Osteoblast (primary cell): ENCODE results near the gene VGLL3. TPM values are rescaled to one million over a fixed set of nuclear protein-coding genes. Genes with fewer than 3 reads are reported as not detected.
"Not testable (repeated sequence)": the region's sequence is repeated elsewhere in the genome, so short reads cannot be mapped to it uniquely, and the experiment has no call there.

ENCODE experiments used
- DNase-seq: peaks from one replicate; pipeline ENCODE4 v3.0.0; 2011; ENCODE audit warnings: low spot score, mixed read lengths; ENCODE audit not compliant: insufficient read length; ENCODE audit errors: missing footprints
- H2AFZ ChIP-seq: 2 replicates; pipeline ENCODE4 v1.6.0; 2011; ENCODE audit warnings: mild to moderate bottlenecking, low read length
- H3K27ac ChIP-seq: 2 replicates; pipeline ENCODE4 v1.5.1; 2011; ENCODE audit warnings: mild to moderate bottlenecking, low read depth, low read length, moderate library complexity
- H3K27me3 ChIP-seq: 2 replicates; pipeline ENCODE4 v1.6.0; 2012; ENCODE audit warnings: mild to moderate bottlenecking, control low read depth, inconsistent platforms, low read length, moderate library complexity; ENCODE audit not compliant: insufficient read depth
- H3K36me3 ChIP-seq: 2 replicates; pipeline ENCODE4 v1.5.1; 2011; ENCODE audit warnings: mild to moderate bottlenecking, low read length, control low read depth, moderate library complexity; ENCODE audit not compliant: insufficient read depth
- H3K4me1 ChIP-seq: 2 replicates; pipeline ENCODE4 v1.5.1; 2011; ENCODE audit warnings: mild to moderate bottlenecking, low read length, control low read depth, moderate library complexity; ENCODE audit not compliant: insufficient read depth
- H3K4me2 ChIP-seq: 2 replicates; pipeline ENCODE4 v1.6.0; 2011; ENCODE audit warnings: mild to moderate bottlenecking, low read length; ENCODE audit not compliant: insufficient read depth
- H3K4me3 ChIP-seq: fragments of 200-600 bp; sonication (generic); 3 replicates; pipeline ENCODE4 v1.5.1; 2012; ENCODE audit warnings: mild to moderate bottlenecking, low read length, inconsistent platforms; ENCODE audit not compliant: insufficient read depth
- H3K79me2 ChIP-seq: 2 replicates; pipeline ENCODE4 v1.6.0; 2012; ENCODE audit warnings: mild to moderate bottlenecking, low read length, control low read depth, inconsistent platforms; ENCODE audit not compliant: insufficient read depth
- H3K9me3 ChIP-seq: 2 replicates; pipeline ENCODE4 v1.5.1; 2011; ENCODE audit warnings: low read depth, low read length, control low read depth
- H4K20me1 ChIP-seq: 2 replicates; pipeline ENCODE4 v1.6.0; 2012; ENCODE audit warnings: mild to moderate bottlenecking, low read length, control low read depth; ENCODE audit not compliant: insufficient read depth
- CTCF ChIP-seq: IDR thresholded peaks from 2 replicates; pipeline ENCODE4 v1.5.1; 2011; ENCODE audit warnings: mild to moderate bottlenecking, low read depth, low read length, moderate library complexity; ENCODE audit errors: extremely low read depth
- total RNA-seq: library from RNA; depleted of rRNA; stranded (reverse); fragments of >200 nt; gene quantifications from 2 replicates; pipeline ENCODE4 v1.2.3, GENCODE V29; 2012

VGLL3 gene
- total RNA-seq, 1 donor: 242 TPM

- H2AFZ ChIP-seq: no peak overlapping the region
- peaks cover 54% of the 10 kb centered on the region for H3K4me1 ChIP-seq
- peaks cover 5% of the 10 kb centered on the region for H4K20me1 ChIP-seq
- no peak for TF ChIP-seq CTCF
- DNase-seq: no peak
- peak overlapping the region; percentile 41 for H3K27ac ChIP-seq
- H3K4me2 ChIP-seq: peak overlapping the region; percentile 19
- H3K36me3 ChIP-seq: peaks cover 62% of the 10 kb centered on the region
- peaks cover 85% of the 10 kb centered on the region for H3K79me2 ChIP-seq
- no peaks in the 10 kb centered on the region for H3K9me3 ChIP-seq
- no peaks in the 10 kb centered on the region for H3K27me3 ChIP-seq
- no peak overlapping the region for H3K4me3 ChIP-seq
Observed at GRCh38 chr3:86978111-86978551, 12.8 kb downstream of the VGLL3 start.

GRCh38 chr3:86976219-86976618 lies 14.7 kb downstream of the VGLL3 start:
- Histone ChIP-seq H3K36me3 (peaks cover 74% of the 10 kb centered on the region), H3K27ac (no peak overlapping the region), H4K20me1 (peaks cover 5% of the 10 kb centered on the region), H3K4me3 (no peak overlapping the region), H2AFZ (no peak overlapping the region), H3K4me1 (peaks cover 45% of the 10 kb centered on the region), H3K4me2 (no peak overlapping the region), H3K27me3 (no peaks in the 10 kb centered on the region), H3K79me2 (peaks cover 88% of the 10 kb centered on the region), H3K9me3 (no peaks in the 10 kb centered on the region)
- no peak for TF ChIP-seq CTCF
- no peak for DNase-seq

- peaks cover 36% of the 10 kb centered on the region for H3K4me1 ChIP-seq
Observed at GRCh38 chr3:86974177-86974576, 16.8 kb downstream of the VGLL3 start.

GRCh38 chr3:86973440-86973839 lies 17.5 kb downstream of the VGLL3 start:
- peaks cover 37% of the 10 kb centered on the region for H3K4me1 ChIP-seq
- peaks cover 87% of the 10 kb centered on the region for H3K79me2 ChIP-seq
- no peak overlapping the region for H3K4me2 ChIP-seq
- peaks cover 86% of the 10 kb centered on the region for H3K36me3 ChIP-seq
- no peaks in the 10 kb centered on the region for H3K27me3 ChIP-seq
- TF ChIP-seq CTCF: no peak
- DNase-seq: peak; percentile 79
- peak overlapping the region; percentile 81 for H3K27ac ChIP-seq
- peaks cover 17% of the 10 kb centered on the region for H4K20me1 ChIP-seq
- no peaks in the 10 kb centered on the region for H3K9me3 ChIP-seq
- H2AFZ ChIP-seq: no peak overlapping the region
- no peak overlapping the region for H3K4me3 ChIP-seq

More at GRCh38 chr3:86974177-86974576, 16.8 kb downstream of the VGLL3 start:
- Histone ChIP-seq H4K20me1 (peaks cover 13% of the 10 kb centered on the region), H3K79me2 (peaks cover 87% of the 10 kb centered on the region), H3K27ac (peak overlapping the region; percentile 81), H3K36me3 (peaks cover 85% of the 10 kb centered on the region)
- H3K4me3 ChIP-seq, DNase-seq, H3K27me3 ChIP-seq, H2AFZ ChIP-seq, H3K9me3 ChIP-seq, H3K4me2 ChIP-seq: not testable (repeated sequence)
